SKM-1 treated with dmso at 0.1 percent for 144 hours (cell line): Measurements from ENCODE around the gene GIT2.
"Not testable (repeated sequence)": the region's sequence is repeated elsewhere in the genome, so short reads cannot be mapped to it uniquely, and the experiment has no call there.

Source experiments
- DNase-seq: peaks from one replicate; lab custom pipeline; 2025; ENCODE audit not compliant: unreplicated experiment; lab: John Stamatoyannopoulos, UW

The GIT2 gene

DNA sequence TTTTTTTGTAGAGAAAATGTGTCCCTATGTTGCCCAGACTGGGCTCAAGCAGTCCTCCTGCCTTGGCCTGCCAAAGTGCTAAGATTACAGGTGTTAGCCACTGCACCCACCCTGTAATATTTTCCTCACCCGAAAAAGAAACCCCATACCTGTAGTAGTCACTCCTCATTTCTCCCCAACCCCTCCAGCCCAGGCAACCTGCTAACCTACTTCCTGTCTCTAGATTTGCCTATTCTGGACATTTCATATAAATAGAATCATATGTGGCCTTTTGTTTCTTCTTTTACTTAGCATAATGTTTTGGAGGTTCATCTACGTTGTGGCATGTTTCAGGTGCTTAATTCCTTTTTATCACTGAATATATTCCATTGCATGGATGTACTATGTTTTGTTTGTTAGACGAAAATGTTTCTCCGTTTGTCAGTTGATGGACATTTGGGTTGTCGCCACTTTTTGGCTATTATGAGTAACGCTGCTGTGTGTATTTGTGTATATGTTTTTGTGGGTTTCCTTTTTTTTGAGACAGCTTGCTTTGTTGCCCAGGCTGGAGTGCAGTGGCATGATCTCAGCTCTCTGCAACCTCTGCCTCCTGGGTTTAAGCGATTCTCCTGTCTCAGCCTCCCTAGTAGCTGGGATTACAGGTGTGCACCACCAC is 9.3 kb upstream of the GIT2 start:
- DNase-seq: no peak

DNA sequence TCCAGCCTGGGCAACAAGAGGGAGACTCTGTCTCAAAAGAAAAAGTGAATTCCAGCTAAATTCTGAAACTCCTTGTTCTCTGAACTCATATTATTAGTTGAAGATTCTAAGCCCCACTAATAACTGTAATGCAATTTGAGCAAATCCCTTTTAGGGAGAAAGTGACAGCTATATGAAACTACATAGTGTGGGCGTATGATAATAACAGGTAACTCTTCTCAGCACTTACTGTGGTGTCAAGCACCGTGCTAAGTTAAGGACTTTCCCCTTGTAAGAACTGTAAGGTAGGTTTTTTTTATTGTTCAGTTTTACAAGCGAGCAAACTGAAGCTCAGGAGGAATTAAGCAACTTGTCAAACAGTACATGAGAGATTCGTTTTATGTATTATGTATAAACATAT is 8.4 kb upstream of the GIT2 start:
- DNase-seq: no peak

DNA sequence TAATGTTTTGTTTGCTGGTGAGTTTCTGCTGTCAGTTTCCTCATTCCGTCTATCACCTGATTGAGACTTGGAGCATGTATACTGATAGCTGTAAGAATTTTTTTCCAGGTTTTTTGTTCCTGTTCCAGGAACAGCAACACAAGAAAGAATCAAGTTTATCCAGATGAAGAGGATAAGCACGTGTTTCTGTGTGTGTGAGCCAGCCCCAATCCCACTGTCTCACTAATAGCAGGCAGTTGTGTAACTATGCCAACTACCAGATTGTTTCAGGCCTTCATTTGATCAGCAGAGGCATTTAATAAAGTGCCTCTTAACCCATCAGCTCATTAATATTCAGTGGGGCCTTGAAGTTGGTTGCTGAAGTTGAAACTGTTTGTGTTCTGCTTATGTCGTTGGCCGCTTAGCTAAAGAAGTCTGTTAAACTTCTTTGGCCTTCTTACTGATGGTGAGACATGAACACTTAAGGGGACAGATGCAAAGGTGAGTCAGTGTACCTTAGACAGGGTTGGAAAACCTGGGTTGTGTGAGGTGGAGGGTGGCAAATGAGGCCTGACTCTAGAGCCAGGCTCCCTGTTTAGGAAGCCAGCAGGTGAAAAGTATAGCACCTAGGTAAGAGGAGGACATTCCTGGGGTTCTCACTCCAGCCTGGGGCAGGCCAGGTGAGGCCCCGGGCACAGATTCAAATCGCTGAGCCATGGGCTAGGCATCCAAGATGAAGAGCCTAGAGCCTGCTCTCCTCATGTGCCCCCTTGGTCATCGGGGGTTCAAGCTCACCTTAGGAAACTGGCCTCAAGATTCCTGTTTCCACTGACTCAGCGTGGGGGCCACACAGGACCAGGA is 6.7 kb upstream of the GIT2 start:
- DNase-seq: no peak

DNA sequence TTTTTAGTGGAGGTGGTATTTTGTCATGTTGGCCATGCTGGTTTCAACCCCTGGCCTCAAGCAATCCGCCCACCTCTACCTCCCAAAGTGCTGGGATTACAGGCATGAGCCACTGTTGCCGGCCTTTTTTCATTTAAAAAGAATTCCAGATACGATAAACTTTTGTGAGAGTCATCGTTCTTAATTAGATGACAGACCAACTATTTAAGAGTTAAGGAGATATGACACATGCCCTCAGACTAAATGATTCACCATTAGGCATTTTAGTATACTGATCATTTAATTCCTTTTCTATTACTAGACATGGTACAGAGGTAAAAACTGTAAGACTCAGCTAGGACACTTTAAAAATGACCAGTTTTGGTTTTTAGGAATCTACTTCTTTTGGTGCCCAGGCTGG is 5.4 kb upstream of the GIT2 start:
- no peak for DNase-seq

DNA sequence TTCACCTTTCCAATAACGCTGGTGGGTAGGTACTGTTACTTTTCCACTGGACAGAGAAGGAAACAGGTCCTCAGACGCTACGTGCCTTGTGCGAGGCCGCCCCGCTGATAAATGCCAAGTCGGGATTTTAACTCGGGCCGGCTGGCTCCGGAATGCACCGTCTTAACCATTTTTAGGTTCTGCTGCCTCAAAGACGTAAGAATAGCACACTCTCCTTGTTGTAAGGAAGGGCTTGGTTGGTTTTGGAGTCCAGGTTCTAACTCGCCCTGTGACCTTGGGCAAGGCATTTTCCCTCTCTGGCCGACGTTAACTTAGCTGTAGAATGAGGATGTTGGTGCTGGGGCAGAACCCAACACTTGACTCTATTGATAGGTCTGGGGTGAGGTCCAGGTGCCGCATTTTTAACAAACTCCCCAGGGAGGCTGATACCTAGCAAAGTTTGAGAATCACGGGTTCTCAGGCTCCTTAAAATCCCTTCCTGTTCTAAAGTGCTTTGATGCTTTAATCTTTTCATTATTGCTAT is 3.9 kb upstream of the GIT2 start:
- DNase-seq: no peak

DNA sequence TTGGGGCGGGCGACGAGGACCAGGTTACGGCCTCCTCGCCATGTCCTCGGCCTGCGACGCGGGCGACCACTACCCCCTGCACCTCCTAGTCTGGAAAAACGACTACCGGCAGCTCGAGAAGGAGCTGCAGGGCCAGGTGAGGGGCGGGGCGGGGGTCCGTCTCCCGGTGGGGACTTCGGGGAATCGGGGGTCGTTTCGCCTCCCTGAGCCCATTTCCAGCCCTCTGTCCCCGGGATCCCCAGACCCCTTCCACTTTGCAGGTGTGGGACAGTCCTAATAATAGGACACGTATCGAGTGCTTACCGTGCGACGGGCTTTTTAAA is 3.4 kb upstream of the GIT2 start:
- no peak for DNase-seq

DNA sequence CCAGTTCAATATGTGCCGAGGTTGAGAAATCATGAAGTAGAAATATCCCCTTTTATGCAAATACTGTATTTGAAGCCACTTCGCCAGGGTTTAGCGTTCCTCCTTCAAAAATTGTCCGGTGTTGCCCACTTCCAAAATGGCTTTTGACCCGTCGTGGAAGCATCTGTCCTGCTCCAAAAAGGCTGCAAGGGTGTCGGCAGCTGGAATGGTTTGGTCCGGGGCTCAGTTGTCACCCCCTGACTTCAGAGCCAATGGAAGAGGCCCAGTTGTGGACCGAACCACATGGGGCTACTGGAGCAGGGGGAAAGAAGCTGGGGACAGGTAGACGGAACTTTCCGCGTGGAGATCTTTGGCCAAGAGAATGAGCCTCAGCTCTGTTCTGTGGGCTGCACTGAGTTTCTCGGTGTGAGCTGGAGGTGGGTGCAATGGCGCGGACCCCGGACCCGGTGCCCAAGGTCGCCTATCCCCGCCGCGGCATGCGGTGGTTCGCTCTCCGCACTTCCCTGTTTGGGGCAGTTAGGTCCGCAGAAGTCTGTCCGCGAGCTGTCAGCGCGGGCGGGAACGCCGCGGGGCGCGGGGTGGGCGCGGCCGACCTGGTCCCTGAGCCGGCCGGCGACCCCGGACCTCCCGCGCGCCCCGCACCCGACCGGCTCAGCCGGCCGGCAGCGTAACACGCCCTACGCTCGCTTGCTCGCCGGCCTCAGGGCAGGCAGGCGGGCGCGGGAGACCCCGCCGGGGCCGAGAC is 2.9 kb upstream of the GIT2 start, which contains the start of gene ANKRD13A:
ANKRD13A (plus strand) TSS at position 527 of the 745 bp plus-strand sequence. CDS start 259 bp downstream, outside the sequence.
- DNase-seq: peak; percentile 64

DNA sequence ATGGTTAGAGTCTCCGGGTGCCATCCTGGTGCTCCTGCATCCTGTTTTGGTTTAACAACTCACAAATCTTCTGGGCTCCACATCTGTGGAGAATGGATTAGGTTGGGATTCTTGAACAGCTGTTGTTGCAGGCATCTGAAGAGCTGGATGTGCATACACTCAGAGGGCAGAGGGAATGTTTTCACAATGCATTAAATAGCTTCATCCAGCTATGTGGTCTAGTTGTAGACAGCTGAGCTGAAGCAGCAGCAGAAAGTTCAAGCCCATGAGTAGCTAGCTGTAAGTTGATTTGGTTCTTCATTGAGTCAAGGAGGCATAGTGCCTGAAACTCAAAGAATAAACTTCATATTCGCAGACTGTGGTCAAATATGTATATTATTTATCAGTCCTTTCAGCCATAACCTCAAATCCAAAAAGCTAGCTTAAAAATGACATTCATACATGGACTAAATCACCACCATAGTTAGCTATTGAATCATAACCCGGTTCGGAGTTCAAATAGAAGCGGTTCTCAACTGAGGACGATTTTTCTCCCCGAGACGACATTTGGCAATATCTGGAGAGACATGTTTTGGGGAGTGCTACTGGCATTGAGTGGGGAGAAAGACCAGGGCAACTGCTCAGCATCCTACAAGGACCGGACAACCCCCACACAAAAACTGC is 2.2 kb upstream of the GIT2 start:
- DNase-seq: no peak

DNA sequence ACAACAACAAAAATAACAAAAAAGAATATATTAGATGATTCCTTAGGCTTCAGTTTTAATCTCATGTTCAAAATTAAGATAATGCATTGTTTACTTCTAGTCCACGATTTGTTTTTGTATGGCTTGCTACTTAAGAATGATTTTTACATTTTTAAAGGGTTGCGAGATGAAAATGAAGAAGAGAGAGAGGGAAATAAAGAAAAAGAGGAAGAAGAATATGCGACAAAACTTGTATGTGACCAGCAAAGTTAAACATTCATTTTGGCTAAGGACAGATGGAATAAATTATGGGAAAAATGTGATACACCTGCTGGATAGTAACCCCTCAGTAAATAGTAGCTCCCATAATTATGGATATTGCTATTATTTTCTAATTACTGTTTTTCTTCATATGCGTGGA is 1.2 kb upstream of the GIT2 start:
- DNase-seq: no peak

DNA sequence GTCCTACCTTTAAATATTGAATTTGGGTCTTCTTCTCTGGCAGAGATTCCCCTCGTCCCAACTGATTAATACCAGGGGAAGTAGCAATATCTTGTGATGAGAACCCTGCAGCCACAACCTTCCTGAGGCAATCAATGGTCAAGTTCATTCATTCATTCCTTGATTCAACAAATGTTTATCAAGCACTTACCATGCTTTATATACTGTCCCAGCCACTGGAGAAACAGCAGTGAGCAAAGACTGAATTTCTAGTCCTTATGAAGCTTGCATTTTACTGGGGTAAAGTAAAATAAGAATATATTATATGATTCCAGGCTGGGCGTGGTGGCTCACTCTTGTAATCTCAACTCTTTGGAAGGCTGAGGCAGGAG is 300 bp upstream of the GIT2 start:
- no peak for DNase-seq

DNA sequence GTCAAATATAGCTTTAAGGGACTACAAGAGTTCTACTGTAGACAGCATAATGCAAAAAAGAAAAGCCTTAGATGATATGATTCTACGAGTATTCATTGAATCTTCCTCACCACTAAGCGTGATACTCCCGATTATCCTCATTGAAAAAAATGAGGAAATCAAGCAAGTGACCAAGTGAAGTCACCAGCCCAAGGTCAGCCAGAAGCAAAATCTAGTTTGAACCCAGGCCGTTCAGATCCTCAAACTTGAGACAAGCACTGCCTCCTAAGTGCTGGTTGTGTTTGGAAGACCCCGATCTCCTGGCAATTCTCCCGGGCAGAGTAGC is 845 bp downstream of the GIT2 start:
- DNase-seq: no peak

DNA sequence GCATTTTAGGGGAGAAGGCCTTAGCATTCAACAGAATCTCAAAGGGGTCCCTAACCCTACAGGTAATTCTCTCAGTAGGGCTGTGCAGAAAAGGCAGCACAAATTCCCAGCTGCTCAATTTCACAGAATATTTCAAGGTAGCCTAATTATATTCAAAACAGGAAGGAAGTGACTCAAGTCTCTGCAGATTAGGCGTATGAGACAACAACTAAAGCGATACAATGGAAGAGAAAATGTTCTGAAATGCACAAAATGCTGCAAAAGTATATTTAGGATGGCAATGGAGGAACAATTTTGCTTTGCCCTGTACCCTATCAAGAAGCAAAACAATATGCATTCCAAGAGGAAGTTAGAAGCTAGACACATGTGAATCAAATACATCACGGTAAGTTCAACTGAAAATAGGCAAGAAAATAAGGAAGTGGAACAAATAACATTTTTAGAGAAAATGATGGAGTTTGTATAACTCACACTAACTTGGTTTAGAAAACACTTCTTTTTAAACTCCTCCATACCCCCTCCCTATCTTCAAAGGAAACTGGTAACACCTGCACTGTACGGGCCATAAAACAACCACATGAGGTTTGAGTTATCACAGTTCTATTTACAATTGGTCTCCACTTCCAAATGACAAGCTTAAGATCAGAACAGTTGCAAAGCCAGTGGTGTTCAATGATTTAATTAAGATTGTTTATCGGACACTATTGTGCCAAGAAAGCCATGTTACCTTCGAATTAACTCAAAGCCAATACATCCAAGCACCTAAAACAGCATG is 1.6 kb downstream of the GIT2 start:
- DNase-seq: peak; percentile 18

DNA sequence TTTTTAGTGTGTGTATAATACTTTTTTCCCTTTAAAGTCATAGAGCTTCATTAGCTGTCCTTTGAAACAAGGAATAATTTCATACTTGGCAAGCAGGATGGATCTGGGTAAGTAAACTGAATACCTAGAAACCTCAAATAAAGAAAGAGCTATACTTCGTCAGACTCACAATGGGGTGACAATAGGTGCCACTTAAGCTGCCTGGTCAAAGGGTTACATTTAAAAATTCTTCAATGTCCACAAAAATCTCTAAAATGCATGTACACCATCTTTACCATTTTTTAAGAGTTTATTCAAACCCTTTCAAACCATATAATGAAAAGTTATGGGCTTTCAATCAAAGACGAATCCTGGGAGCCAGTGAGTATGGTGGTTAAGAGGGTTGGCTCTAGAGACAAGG is 3.1 kb downstream of the GIT2 start:
- DNase-seq: no peak

DNA sequence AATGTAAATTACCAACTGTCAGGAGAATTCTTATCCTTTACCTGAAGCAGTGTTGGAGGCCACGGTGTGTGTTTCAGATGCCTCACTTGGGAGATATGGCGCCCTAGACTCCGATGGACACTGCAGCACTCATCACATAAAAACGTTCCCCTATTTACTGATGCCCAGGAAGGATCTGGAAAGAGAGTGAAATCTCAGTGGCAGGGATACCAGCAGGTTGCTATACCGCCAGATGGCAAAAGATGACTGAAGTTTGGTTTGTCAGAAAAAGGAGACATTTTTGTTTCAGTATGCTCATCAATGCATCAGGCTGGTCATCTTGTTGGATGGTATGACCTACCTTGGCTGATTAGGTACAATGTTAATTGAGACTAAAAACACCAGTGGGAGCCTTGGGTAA is 4.6 kb downstream of the GIT2 start:
- DNase-seq: no peak

DNA sequence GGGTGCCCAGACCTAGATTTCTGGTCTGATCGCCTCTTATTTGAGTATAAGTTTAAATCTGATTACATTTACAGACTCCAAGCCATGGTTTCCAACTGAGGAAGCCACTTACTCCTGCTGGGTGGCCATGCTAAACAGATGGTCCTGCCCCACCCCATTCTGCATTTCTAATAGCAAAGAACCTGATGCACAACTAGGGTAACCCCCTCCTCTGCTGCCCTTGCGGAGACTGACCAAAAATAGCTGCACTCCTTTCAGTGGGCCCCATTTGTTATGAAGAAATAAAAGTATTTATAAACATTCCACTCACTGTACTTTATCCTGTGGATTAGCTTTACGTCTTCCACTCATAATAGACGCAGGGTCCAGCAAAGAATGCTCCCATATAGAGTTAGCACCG is 6.8 kb downstream of the GIT2 start:
- DNase-seq: no peak

DNA sequence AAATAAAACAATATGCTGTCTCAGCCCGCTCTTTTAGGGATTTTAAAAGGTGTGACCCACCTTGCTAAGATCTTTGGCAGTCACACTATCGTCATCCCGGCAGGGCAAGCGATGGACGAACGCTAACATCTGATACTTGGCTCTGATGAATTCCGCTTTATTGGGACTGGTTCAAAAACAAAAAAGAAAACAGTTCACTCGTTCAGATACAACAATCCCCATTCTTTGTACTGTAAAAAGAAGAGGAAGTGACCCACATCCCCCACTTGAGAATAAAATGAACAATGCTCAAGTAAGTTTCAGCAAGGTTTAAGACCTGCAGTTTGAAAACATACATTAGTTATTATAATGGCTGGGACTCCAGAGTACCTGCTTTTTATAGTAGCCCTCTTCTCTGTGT is 7.3 kb downstream of the GIT2 start:
- no peak for DNase-seq

DNA sequence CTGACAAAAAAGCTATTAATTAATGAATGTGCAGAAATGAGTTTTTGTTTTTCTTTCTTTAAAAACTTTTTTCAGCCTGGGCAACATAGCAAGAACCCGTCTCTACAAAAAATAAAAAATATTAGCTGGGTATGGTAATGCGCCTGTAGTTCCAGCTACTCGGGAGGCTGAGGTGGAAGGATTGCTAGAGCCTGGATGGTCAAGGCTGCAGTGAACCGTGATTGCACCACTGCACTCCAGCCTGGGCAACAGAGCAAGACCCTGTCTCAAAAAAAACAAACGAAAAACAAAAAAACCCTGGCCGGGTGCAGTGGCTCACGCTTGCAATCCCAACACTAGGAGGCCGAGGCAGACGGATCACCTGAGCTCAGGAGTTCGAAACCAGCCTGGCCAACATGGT is 7.9 kb downstream of the GIT2 start:
- DNase-seq: no peak

DNA sequence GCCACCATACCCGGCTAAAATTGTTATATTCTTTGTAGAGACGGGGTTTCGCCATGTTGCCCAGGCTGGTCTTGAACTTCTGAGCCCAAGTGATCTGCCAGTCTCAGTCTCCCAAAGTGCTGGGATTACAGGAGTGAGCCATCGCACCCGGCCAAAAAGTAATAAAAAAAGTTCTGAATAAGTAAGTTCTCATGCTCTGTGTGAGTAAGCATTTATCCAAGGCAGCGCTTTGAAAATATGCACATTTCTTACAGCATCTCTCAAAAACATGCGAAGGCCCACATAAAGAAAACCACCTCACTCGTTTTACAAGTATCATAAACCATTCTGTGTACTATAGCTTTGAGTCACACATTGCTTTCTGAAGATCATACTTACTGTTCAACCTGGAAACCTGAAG is 8.6 kb downstream of the GIT2 start:
- DNase-seq: no peak

DNA sequence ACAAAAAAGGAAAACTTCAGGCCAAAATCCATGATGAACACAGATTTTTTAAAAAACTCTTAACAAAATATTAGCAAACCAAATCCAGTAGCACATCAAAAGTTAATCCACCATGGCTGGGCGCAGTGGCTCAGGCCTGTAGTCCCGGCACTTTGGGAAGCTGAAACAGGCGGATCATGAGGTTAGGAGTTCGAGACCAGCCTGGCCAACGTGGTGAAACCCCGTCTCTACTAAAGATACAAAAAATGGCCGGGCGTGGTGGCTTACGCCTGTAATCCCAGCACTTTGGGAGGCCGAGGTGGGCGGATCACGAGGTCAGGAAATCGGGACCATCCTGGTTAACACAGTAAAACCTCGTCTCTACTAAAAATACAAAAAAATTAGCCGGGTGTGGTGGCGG is 9.9 kb downstream of the GIT2 start:
- not testable (repeated sequence) for DNase-seq

DNA sequence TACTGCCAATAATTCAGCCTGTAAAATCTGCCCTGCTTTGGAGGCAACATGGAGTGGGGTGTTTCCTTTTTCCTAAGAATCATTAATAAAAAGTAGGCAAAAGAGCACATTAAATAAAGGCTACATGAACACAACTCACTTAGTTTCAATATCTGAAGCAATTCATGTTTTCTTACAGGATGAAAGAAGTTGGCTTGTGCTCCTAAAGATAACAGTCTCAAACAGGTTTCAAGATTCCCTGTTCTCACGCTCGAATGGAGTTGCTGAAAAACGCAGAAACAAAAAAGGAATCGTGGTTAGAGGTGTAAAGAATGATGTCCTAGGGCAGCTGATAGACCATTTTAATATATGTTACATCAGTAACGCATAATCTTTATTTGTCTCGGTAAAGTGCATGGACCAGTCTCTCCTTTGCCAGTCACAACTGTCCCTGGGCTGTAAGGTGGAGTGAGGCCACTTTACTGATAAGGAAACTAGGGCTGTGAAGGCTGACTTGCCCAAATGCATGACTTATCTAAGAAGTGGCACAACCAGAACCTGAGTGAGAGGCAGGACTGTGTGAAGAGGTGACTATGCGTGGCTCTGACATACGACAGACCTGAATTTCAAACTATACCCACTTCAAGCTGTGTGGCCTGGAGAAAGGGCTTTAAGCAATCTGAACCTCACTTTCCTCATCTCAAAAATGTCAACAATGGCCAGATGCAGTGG is 12.6 kb downstream of the GIT2 start:
- no peak for DNase-seq
